ENCODE measurements around the gene NR2C2. TPM values are rescaled to one million over a fixed set of nuclear protein-coding genes. Genes with fewer than 3 reads are reported as not detected.

The NR2C2 gene
- total and polyA plus RNA-seq, 2 of the 13 experiments (the other 11 are each of a cell fraction or from before 2014, with no cell fraction given) = 7.8 to 11.8 TPM

GRCh38 chr3:14947100-14947885 is at the start of gene NR2C2 (continued):
- TF ChIP-seq SKIL (CRISPR knock-in tag; IDR thresholded peaks at IDR 0.05; ENCODE audit: borderline replicate concordance) (no peak), ZMAT5 (CRISPR knock-in tag; IDR thresholded peaks at IDR 0.05; ENCODE audit: borderline replicate concordance, low read depth) (no peak), TRIM24 (CRISPR knock-in tag; IDR thresholded peaks at IDR 0.05) (no peak), ZNF121 (CRISPR knock-in tag; IDR thresholded peaks at IDR 0.05) (no peak), CC2D1A (CRISPR knock-in tag; IDR thresholded peaks at IDR 0.05) (no peak), HOXD1 (CRISPR knock-in tag; IDR thresholded peaks at IDR 0.05) (no peak), RBM39 (IDR thresholded peaks at IDR 0.05; ENCODE audit: low read depth, low read length, poor library complexity, severe bottlenecking) (no peak), GFI1 (CRISPR knock-in tag; IDR thresholded peaks at IDR 0.05; ENCODE audit: borderline replicate concordance) (no peak), ZNF777 (CRISPR knock-in tag; IDR thresholded peaks at IDR 0.05) (peak; percentile 62; the same call in 1 of the 2 replicates), ZNF180 (CRISPR knock-in tag; IDR thresholded peaks at IDR 0.05; ENCODE audit: borderline replicate concordance, low read depth) (no peak), SNAPC5 (CRISPR knock-in tag; IDR thresholded peaks at IDR 0.05; ENCODE audit: borderline replicate concordance) (no peak), ZNF652 (CRISPR knock-in tag; IDR thresholded peaks at IDR 0.05; ENCODE audit: borderline replicate concordance, low read depth) (no peak), KLF13 (CRISPR knock-in tag; IDR thresholded peaks at IDR 0.05) (no peak), FOXO1 (CRISPR knock-in tag; IDR thresholded peaks at IDR 0.05) (no peak), ATF7 (IDR thresholded peaks at IDR 0.05) (no peak), ATF7 (CRISPR knock-in tag; IDR thresholded peaks at IDR 0.05) (no peak), SMARCC2 (IDR thresholded peaks at IDR 0.05) (no peak), ZNF782 (CRISPR knock-in tag; IDR thresholded peaks at IDR 0.05; ENCODE audit: borderline replicate concordance) (peak; percentile 41; the same call in 1 of the 2 replicates), GPBP1L1 (CRISPR knock-in tag; IDR thresholded peaks at IDR 0.05) (no peak), ZFP62 (CRISPR knock-in tag; IDR thresholded peaks at IDR 0.05) (no peak), ZNF326 (CRISPR knock-in tag; IDR thresholded peaks at IDR 0.05; ENCODE audit: borderline replicate concordance) (no peak)
